CD14-positive monocyte (primary cell): ENCODE data around the gene GAD1. TPM values are rescaled to one million over a fixed set of nuclear protein-coding genes. Genes with fewer than 3 reads are reported as not detected.

Source experiments
- DNase-seq, 3 donors: peaks; one replicate each; pipeline ENCODE4 v3.0.0-alpha.2; 2011 to 2022
- H2AFZ ChIP-seq: 2 replicates; pipeline ENCODE4 v1.6.0; 2012; ENCODE audit warnings: mild to moderate bottlenecking, low read depth, low read length, inconsistent platforms; ENCODE audit not compliant: insufficient read depth, poor library complexity, severe bottlenecking
- H3K27ac ChIP-seq, 2 donors: 1 replicate in 1 of 2; 2 replicates in 1 of 2; pipeline ENCODE4 v1.5.1; 2012 to 2013; ENCODE audit warnings: low read length in 2 of 2, control low read depth in 1 of 2, inconsistent platforms in 1 of 2, low read depth in 1 of 2, mild to moderate bottlenecking in 1 of 2
- H3K27me3 ChIP-seq, 2 donors: one replicate each; pipeline versions ENCODE4 v1.6.0 to v1.6.1; 2011 to 2013; ENCODE audit warnings: low read length in 2 of 2; ENCODE audit not compliant: control insufficient read depth in 2 of 2, insufficient read depth in 2 of 2
- H3K36me3 ChIP-seq, 2 donors: replicated peaks in 1 of 2; 1 replicate in 1 of 2; 2 replicates in 1 of 2; pipeline versions ENCODE4 v1.5.1 to v1.6.1; 2012 to 2013; ENCODE audit warnings: low read length in 2 of 2, control low read depth in 1 of 2, inconsistent platforms in 1 of 2, mild to moderate bottlenecking in 1 of 2; ENCODE audit not compliant: insufficient read depth in 2 of 2, control insufficient read depth in 1 of 2
- H3K4me1 ChIP-seq, 2 donors: 1 replicate in 1 of 2; 2 replicates in 1 of 2; pipeline versions ENCODE4 v1.5.1 to v1.6.1; 2012 to 2013; ENCODE audit warnings: low read length in 2 of 2, control low read depth in 1 of 2, inconsistent platforms in 1 of 2, mild to moderate bottlenecking in 1 of 2, moderate library complexity in 1 of 2; ENCODE audit not compliant: insufficient read depth in 2 of 2, control insufficient read depth in 1 of 2
- H3K4me2 ChIP-seq: replicated peaks from 2 replicates; pipeline ENCODE3; 2012; ENCODE audit warnings: low read length, moderate library complexity, mild to moderate bottlenecking; ENCODE audit not compliant: poor library complexity, severe bottlenecking; ENCODE audit errors: extremely low read depth
- H3K4me3 ChIP-seq, 3 experiments: fragments of 200-600 bp in 1 of 3; sonication (generic) in 1 of 3; replicated peaks in 1 of 3; 1 replicate in 2 of 3; 2 replicates in 1 of 3; pipeline ENCODE4 v1.5.1; 2011 to 2013; ENCODE audit warnings: low read length in 3 of 3, mild to moderate bottlenecking in 3 of 3, control low read depth in 2 of 3, low read depth in 2 of 3, inconsistent platforms in 1 of 3, moderate library complexity in 1 of 3
- H3K79me2 ChIP-seq: 2 replicates; pipeline ENCODE4 v1.6.0; 2012; ENCODE audit warnings: mild to moderate bottlenecking, control low read depth, inconsistent platforms, low read length, moderate library complexity; ENCODE audit not compliant: insufficient read depth
- H3K9ac ChIP-seq: 2 replicates; pipeline ENCODE4 v1.6.0; 2017; ENCODE audit warnings: low read length, mild to moderate bottlenecking; ENCODE audit not compliant: insufficient read depth, poor library complexity, severe bottlenecking
- H3K9me3 ChIP-seq, 2 donors: replicated peaks in 1 of 2; 1 replicate in 1 of 2; 2 replicates in 1 of 2; pipeline versions ENCODE4 v1.5.1 to v1.6.1; 2012 to 2013; ENCODE audit warnings: low read length in 2 of 2, control low read depth in 1 of 2; ENCODE audit not compliant: control insufficient read depth in 1 of 2, insufficient read depth in 1 of 2
- H4K20me1 ChIP-seq: 2 replicates; pipeline ENCODE4 v1.6.0; 2012; ENCODE audit warnings: mild to moderate bottlenecking, low read length, control low read depth, moderate library complexity; ENCODE audit not compliant: insufficient read depth
- H3K27ac Mint-ChIP-seq, 7 donors: one replicate each; pipeline ENCODE4 v1.8.0; 2020; ENCODE audit warnings: mild to moderate bottlenecking in 7 of 7, mixed read lengths in 7 of 7, moderate library complexity in 6 of 7, inconsistent platforms in 2 of 7
- H3K27me3 Mint-ChIP-seq, 3 donors: one replicate each; pipeline ENCODE4 v1.8.0; 2021 to 2022; ENCODE audit warnings: low read depth in 3 of 3, mild to moderate bottlenecking in 3 of 3, mixed read lengths in 3 of 3, moderate library complexity in 3 of 3, inconsistent platforms in 1 of 3
- H3K36me3 Mint-ChIP-seq, 2 donors: one replicate each; pipeline ENCODE4 v1.8.0; 2020; ENCODE audit warnings: mixed read lengths in 2 of 2, inconsistent platforms in 1 of 2, mild to moderate bottlenecking in 1 of 2
- H3K4me1 Mint-ChIP-seq: one replicate; pipeline ENCODE4 v1.8.0; 2020; ENCODE audit warnings: mild to moderate bottlenecking, mixed read lengths
- H3K4me3 Mint-ChIP-seq, 2 donors: one replicate each; pipeline ENCODE4 v1.8.0; 2020; ENCODE audit warnings: mild to moderate bottlenecking in 2 of 2, mixed read lengths in 2 of 2, moderate library complexity in 1 of 2
- H3K9me3 Mint-ChIP-seq, 7 donors: one replicate each; pipeline ENCODE4 v1.8.0; 2020 to 2022; ENCODE audit warnings: mixed read lengths in 7 of 7, mild to moderate bottlenecking in 6 of 7, moderate library complexity in 6 of 7, inconsistent platforms in 2 of 7
- WGBS: methylation state at CpG from one replicate; pipeline ENCODE4 v1.1.5; 2013; ENCODE audit warnings: missing lambda C conversion rate; ENCODE audit not compliant: insufficient coverage; 5-methylcytosine and 5-hydroxymethylcytosine counted together
- intact Hi-C, 2 donors: fragments of 100-400 bp; cut with micrococcal nuclease; formaldehyde crosslinking; loops; one replicate each; pipeline versions ENCODE4 v1.15.0 to v1.15.1; 2023
- polyA plus RNA-seq, 3 donors: library from polyadenylated mRNA; depleted of rRNA in 1 of 3; unstranded in 2 of 3; stranded (reverse) in 1 of 3; fragments of 300-500 nt in 2 of 3; fragments of >200 nt in 1 of 3; fragmentation: Illumina TruSeq in 2 of 3; gene quantifications; 1 replicate in 2 of 3; 2 replicates in 1 of 3; pipeline ENCODE4 v1.2.3, GENCODE V29; 2012 to 2021
- TF ChIP-seq, protein P1 (sequence below): fragments of 200-600 bp; IDR thresholded peaks from one replicate; pipeline ENCODE4 v1.8.0; 2022; ENCODE audit warnings: antibody characterized with exemption, mild to moderate bottlenecking

Gene GAD1
- polyA plus RNA-seq, 3 donors, result 0.08 TPM; not detected in 2

DNA sequence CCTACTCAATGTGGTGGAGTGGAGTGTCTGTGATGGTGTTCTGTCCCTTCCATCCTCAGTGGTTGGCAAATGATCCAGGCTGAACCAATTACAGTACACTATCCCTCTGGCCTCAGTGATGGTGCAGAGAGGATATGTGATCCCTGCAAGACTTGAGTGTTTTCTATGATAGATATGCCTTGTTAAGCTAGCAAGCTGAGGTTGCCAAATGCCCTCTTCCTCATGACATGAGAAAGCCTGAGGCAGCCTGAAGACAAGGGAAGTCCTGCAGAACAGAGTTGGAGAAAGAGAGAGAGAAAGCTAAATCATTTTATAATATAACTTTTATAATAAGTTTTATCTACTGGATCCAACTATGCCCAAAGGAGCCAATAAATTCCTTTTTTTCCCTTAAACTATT, 70.8 kb downstream of the GAD1 start:
- H3K4me1 Mint-ChIP-seq, result no peaks in the 10 kb centered on the region
- H3K27me3 ChIP-seq, result no peaks in the 10 kb centered on the region

DNA sequence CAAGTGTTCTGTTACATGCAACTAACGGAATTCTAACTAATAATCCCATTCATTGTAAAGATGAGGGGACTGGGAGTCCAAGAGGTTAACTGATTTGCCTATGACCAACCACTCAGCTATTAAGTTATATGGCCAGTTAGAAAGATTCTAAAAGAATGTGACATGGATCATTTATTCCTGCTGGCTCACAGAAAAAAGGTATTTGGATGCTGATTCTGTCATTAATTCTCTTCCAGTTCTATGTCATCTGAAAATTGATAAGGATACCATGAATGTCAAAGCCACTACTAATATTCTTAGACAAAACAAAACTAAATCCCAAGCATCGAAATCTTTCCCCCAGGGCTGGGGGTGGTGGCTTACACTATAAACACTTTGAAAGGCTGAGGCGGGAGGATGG, 71.2 kb downstream of the GAD1 start:
- H3K4me3 ChIP-seq, result no peak overlapping the region

More for the DNA sequence above, 70.8 kb downstream of the GAD1 start:
- Mint-ChIP-seq H3K27me3 (peaks cover under 1 to 7% (median 7%) of the 10 kb centered on the region in 3 donors), H3K4me3 (no peak overlapping the region), H3K27ac (no peak overlapping the region), H3K9me3 (peaks cover 0 to 6% (median under 1%) of the 10 kb centered on the region in 7 donors), H3K36me3 (no peaks in the 10 kb centered on the region)
- TF ChIP-seq, protein P1, sequence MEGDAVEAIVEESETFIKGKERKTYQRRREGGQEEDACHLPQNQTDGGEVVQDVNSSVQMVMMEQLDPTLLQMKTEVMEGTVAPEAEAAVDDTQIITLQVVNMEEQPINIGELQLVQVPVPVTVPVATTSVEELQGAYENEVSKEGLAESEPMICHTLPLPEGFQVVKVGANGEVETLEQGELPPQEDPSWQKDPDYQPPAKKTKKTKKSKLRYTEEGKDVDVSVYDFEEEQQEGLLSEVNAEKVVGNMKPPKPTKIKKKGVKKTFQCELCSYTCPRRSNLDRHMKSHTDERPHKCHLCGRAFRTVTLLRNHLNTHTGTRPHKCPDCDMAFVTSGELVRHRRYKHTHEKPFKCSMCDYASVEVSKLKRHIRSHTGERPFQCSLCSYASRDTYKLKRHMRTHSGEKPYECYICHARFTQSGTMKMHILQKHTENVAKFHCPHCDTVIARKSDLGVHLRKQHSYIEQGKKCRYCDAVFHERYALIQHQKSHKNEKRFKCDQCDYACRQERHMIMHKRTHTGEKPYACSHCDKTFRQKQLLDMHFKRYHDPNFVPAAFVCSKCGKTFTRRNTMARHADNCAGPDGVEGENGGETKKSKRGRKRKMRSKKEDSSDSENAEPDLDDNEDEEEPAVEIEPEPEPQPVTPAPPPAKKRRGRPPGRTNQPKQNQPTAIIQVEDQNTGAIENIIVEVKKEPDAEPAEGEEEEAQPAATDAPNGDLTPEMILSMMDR, result no peak
- Histone ChIP-seq H2AFZ (no peak overlapping the region), H3K4me3 (no peak overlapping the region), H3K4me2 (no peak overlapping the region), H3K4me1 (no peaks in the 10 kb centered on the region), H3K27ac (no peak overlapping the region), H3K9me3 (no peaks in the 10 kb centered on the region), H3K36me3 (no peaks in the 10 kb centered on the region), H4K20me1 (no peaks in the 10 kb centered on the region), H3K9ac (no peak overlapping the region), H3K79me2 (no peaks in the 10 kb centered on the region)
- DNase-seq, result no peak
- intact Hi-C loops, result no loop called here

More for the DNA sequence above, 71.2 kb downstream of the GAD1 start:
- Histone ChIP-seq H3K27ac (no peak overlapping the region), H3K4me1 (no peaks in the 10 kb centered on the region), H3K4me2 (no peak overlapping the region), H3K79me2 (no peaks in the 10 kb centered on the region), H3K9ac (no peak overlapping the region), H2AFZ (no peak overlapping the region), H3K27me3 (no peaks in the 10 kb centered on the region), H3K36me3 (no peaks in the 10 kb centered on the region), H3K9me3 (no peaks in the 10 kb centered on the region), H4K20me1 (no peaks in the 10 kb centered on the region)
- peaks cover 0 to 7% (median 7%) of the 10 kb centered on the region in 3 donors for H3K27me3 Mint-ChIP-seq
- WGBS, result no CpG with 5 or more reads among the region's 3 CpGs
- H3K4me3 Mint-ChIP-seq, result no peak overlapping the region
- no peak overlapping the region for H3K27ac Mint-ChIP-seq
- intact Hi-C loops, result no loop called here
- H3K9me3 Mint-ChIP-seq, result peaks cover 0 to 6% (median 0%) of the 10 kb centered on the region in 7 donors
- no peaks in the 10 kb centered on the region for H3K36me3 Mint-ChIP-seq
- H3K4me1 Mint-ChIP-seq, result no peaks in the 10 kb centered on the region
- TF ChIP-seq, protein P1, result no peak
- no peak for DNase-seq
